Chondrocyte (in vitro differentiated cells): Measurements from ENCODE around the gene KRTAP10-5. TPM values are rescaled to one million over a fixed set of nuclear protein-coding genes. Genes with fewer than 3 reads are reported as not detected.

Experiments used
- DNase-seq: peaks from one replicate; pipeline ENCODE4 v3.0.0; 2021; ENCODE audit warnings: mixed read lengths, low spot score
- H3K27ac Mint-ChIP-seq: one replicate; pipeline ENCODE4 v1.8.0; 2021; ENCODE audit warnings: mild to moderate bottlenecking, moderate library complexity, mixed read lengths; ENCODE audit not compliant: unreplicated experiment
- H3K27me3 Mint-ChIP-seq: 2 replicates; pipeline ENCODE4 v1.8.0; 2021; ENCODE audit warnings: low read depth, mixed read lengths
- H3K36me3 Mint-ChIP-seq: 2 replicates; pipeline ENCODE4 v1.8.0; 2021; ENCODE audit warnings: low read depth, mixed read lengths
- H3K4me1 Mint-ChIP-seq: 2 replicates; pipeline ENCODE4 v1.8.0; 2021; ENCODE audit warnings: low read depth, mild to moderate bottlenecking, mixed read lengths
- H3K4me3 Mint-ChIP-seq: one replicate; pipeline ENCODE4 v1.8.0; 2021; ENCODE audit warnings: mild to moderate bottlenecking, moderate library complexity, mixed read lengths; ENCODE audit not compliant: unreplicated experiment
- H3K9me3 Mint-ChIP-seq: 2 replicates; pipeline ENCODE4 v1.8.0; 2021; ENCODE audit warnings: low read depth, mixed read lengths
- total RNA-seq: library from RNA; stranded (reverse); gene quantifications from 3 replicates; pipeline ENCODE4 v1.2.1, GENCODE V29; 2021
- TF ChIP-seq, protein P1 (sequence below): fragments of 200-600 bp; sonication (generic); IDR thresholded peaks from 2 replicates; pipeline ENCODE4 v1.5.0; 2021; ENCODE audit warnings: antibody characterized with exemption, mild to moderate bottlenecking, moderate library complexity

KRTAP10-5 gene
- total RNA-seq, 1 donor from 2014 or later: not detected

DNA sequence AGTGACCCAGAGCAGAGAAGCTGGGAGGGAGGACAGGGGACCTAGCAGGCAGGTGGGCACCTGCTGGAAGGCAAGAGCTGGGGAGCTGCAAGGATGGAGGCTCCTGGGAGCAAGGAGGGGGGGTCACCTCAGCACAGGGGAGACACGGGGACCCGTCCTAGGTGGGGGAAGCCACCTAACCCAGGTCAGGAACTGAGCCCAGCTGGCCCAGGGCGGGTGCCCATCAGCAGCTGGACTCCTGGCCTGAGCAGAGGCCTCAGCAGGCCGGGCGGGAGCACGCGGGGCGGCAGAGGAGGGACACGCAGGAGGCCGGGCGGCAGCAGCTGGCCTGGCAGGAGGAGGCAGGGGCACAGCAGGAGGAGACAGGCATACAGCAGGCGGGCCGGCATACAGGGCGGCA, 41.4 kb downstream of the KRTAP10-5 start:
- no peaks in the 10 kb centered on the region for H3K36me3 Mint-ChIP-seq
- DNase-seq: no peak
- H3K27ac Mint-ChIP-seq: no peak overlapping the region
- H3K9me3 Mint-ChIP-seq: peaks cover 5% of the 10 kb centered on the region
- H3K4me3 Mint-ChIP-seq: no peak overlapping the region
- TF ChIP-seq, protein P1, sequence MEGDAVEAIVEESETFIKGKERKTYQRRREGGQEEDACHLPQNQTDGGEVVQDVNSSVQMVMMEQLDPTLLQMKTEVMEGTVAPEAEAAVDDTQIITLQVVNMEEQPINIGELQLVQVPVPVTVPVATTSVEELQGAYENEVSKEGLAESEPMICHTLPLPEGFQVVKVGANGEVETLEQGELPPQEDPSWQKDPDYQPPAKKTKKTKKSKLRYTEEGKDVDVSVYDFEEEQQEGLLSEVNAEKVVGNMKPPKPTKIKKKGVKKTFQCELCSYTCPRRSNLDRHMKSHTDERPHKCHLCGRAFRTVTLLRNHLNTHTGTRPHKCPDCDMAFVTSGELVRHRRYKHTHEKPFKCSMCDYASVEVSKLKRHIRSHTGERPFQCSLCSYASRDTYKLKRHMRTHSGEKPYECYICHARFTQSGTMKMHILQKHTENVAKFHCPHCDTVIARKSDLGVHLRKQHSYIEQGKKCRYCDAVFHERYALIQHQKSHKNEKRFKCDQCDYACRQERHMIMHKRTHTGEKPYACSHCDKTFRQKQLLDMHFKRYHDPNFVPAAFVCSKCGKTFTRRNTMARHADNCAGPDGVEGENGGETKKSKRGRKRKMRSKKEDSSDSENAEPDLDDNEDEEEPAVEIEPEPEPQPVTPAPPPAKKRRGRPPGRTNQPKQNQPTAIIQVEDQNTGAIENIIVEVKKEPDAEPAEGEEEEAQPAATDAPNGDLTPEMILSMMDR: no peak
- H3K27me3 Mint-ChIP-seq: peaks cover 14% of the 10 kb centered on the region
- H3K4me1 Mint-ChIP-seq: no peaks in the 10 kb centered on the region

DNA sequence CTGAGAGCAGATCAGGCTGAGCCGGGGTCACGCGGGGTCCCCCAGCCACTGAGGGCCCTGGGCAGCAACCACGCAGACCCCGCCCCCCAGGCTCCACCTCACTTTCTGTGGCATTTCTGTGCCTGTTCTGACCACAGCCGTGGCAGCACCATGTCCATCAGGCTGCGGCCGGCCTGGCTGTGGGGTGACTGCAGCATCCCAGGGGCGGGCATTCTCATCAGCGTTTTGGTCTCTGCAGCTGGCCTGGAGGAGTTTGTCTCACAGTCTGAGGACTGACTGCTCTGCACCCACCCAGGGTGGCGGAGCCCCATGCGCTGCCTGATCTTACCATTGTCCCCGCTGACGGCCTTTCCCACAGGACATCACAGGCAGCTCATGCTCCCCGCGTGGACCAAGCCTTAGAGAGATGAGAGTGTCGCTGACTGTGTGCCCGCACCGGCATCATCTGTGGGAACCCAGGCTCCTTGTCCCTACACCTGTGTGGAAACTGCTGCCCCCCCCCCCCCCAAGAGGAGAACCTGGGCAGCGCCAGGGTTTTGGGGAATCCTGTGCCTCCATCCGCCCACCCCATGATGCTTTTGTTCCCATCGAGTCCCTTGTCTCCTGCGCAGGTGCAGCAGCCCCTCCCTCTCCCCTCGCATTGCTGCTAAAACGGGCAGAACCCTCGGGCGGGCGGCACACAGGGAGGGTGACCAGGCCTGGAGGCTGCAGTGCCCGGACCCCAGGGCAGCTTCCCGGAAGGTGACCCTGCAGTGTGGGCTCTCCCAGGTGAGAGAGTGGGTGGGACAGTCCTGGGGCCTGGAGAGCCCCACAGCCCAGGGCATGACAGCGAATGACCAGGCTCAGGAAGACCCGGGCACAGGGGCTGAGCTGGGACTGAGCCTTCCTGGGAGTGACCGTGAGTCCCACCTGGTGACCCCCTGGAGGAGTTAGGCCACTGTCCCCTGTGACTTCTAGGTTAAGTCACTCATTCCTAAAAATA, 42.2 kb downstream of the KRTAP10-5 start:
- H3K27ac Mint-ChIP-seq: no peak overlapping the region
- TF ChIP-seq, protein P1: no peak
- no peaks in the 10 kb centered on the region for H3K36me3 Mint-ChIP-seq
- peaks cover 14% of the 10 kb centered on the region for H3K27me3 Mint-ChIP-seq
- H3K4me3 Mint-ChIP-seq: no peak overlapping the region
- H3K4me1 Mint-ChIP-seq: no peaks in the 10 kb centered on the region
- no peak for DNase-seq
- peaks cover 5% of the 10 kb centered on the region for H3K9me3 Mint-ChIP-seq

DNA sequence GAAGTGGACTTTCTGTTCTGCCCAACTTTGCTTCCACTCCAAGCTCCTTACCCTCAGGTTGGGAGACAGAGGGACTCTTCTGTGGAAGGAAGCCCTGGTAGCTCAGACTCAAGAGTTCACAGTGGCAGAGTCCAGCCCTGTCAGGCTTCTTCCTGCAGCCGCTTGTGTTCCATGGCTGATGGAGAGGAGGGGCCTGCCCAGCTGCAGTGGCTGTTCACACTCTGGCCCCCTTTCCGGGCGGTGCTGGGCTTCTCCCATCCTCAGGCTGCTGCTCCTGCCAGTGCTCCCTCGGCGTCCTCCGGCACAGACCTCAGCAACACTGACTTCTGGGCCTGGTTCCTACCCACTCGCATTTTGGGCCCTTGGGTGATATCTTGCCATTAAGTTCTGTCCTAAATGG, 44.4 kb downstream of the KRTAP10-5 start:
- H3K36me3 Mint-ChIP-seq: no peaks in the 10 kb centered on the region

DNA sequence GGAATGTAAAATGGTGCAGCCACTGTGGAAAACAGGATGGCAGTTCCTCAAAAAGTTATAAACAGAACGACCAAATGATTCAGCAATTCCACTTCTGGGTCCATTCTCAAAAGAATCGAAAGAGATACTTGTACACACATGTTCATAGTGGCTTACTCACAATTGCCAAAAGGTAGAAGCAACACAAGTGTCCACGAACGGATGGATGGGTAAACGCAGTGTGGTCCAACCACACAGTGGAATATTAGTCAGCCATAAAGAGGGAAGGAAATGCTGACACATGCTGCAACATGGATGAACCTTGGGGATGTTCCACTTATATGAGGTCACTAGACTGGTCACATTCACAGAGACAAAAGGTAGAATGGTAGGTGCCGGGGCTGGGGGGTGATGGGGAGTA, 45.7 kb downstream of the KRTAP10-5 start:
- peaks cover 5% of the 10 kb centered on the region for H3K9me3 Mint-ChIP-seq
- TF ChIP-seq, protein P1: no peak
- H3K36me3 Mint-ChIP-seq: no peaks in the 10 kb centered on the region
- no peak overlapping the region for H3K4me3 Mint-ChIP-seq
- no peak overlapping the region for H3K27ac Mint-ChIP-seq
- H3K4me1 Mint-ChIP-seq: no peaks in the 10 kb centered on the region
- H3K27me3 Mint-ChIP-seq: peaks cover 23% of the 10 kb centered on the region
- DNase-seq: no peak

More for the DNA sequence above, 44.4 kb downstream of the KRTAP10-5 start:
- Mint-ChIP-seq H3K4me1 (no peaks in the 10 kb centered on the region), H3K9me3 (peaks cover 5% of the 10 kb centered on the region), H3K27me3 (peaks cover 18% of the 10 kb centered on the region), H3K27ac (no peak overlapping the region), H3K4me3 (no peak overlapping the region)
- peak; percentile 56 for DNase-seq
- TF ChIP-seq, protein P1: no peak

DNA sequence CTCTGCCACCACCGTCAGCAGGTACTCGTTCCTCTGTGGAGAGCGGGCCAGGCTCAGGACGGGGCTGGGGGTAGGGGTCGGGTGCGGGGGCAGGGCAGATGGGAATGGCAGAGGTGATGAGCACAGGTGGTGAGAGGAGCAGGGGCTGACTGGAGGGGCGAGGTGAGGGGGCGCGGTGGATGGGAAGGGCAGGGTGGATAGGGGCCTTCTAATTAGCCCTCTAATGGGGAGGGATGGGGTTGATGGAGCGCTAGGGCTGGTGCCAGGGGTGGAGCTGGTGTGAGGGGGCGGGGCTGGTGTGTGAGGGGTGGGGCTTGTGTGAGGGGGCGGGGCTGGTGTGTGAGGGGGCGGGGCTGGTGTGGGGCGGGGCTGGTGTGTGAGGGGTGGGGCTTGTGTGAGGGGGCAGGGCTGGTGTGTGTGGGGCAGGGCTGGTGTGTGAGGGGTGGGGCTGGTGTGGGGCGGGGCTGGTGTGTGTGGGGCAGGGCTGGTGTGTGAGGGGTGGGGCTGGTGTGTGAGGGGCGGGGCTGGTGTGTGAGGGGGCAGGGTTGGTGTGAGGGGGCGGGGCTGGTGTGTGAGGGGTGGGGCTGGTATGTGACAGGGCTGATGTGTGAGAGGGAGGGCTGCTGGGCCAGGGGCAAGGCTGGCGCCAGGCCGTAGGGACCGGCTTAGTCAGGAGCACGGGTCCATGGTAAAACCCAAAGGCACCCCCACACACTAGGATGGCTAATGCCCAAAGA, 46.3 kb downstream of the KRTAP10-5 start:
- DNase-seq: no peak
- TF ChIP-seq, protein P1: no peak
- H3K4me3 Mint-ChIP-seq: no peak overlapping the region
- H3K36me3 Mint-ChIP-seq: no peaks in the 10 kb centered on the region
- peaks cover 21% of the 10 kb centered on the region for H3K27me3 Mint-ChIP-seq
- no peak overlapping the region for H3K27ac Mint-ChIP-seq
- H3K4me1 Mint-ChIP-seq: no peaks in the 10 kb centered on the region
- peaks cover 5% of the 10 kb centered on the region for H3K9me3 Mint-ChIP-seq
